H1 (cell line): ENCODE measurements around the gene TMEM135. TPM values are rescaled to one million over a fixed set of nuclear protein-coding genes. Genes with fewer than 3 reads are reported as not detected.

Source experiments
- CTCF ChIA-PET: fragments of 300-600 bp; sonication (Branson Sonifier 250); formaldehyde crosslinking; loops from one replicate; lab custom pipeline; 2021; ENCODE audit not compliant: partially characterized antibody; lab: Charles Lee
- POLR2A ChIA-PET: fragments of 300-600 bp; sonication (Branson Sonifier 250); formaldehyde crosslinking; loops from one replicate; lab custom pipeline; 2021; ENCODE audit warnings: inconsistent platforms; ENCODE audit not compliant: partially characterized antibody; lab: Charles Lee
- DNase-seq, 2 experiments: peaks; one replicate each; pipeline versions ENCODE4 v3.0.0 to v3.0.0-alpha.2; 2010 to 2022; ENCODE audit warnings: low spot score in 2 of 2, low read depth in 1 of 2, mixed read lengths in 1 of 2
- FAIRE-seq: peaks from 2 replicates; lab custom pipeline; 2011; peaks lifted over from hg19 to GRCh38; lab: Jason Lieb, UNC
- H2AFZ ChIP-seq: 2 replicates; pipeline ENCODE4 v1.8.1; 2012; ENCODE audit warnings: low read length, inconsistent platforms
- H2AK5ac ChIP-seq: 2 replicates; pipeline ENCODE4 v1.6.1; 2013; ENCODE audit warnings: low read depth, low read length
- H2BK120ac ChIP-seq: replicated peaks from 2 replicates; pipeline ENCODE3; 2013; ENCODE audit warnings: low read depth, low read length, inconsistent platforms
- H2BK12ac ChIP-seq: 2 replicates; pipeline ENCODE4 v1.6.1; 2013; ENCODE audit warnings: low read depth, low read length
- H2BK15ac ChIP-seq: 2 replicates; pipeline ENCODE4 v1.6.1; 2013; ENCODE audit warnings: low read length
- H2BK20ac ChIP-seq: 2 replicates; pipeline ENCODE4 v1.6.1; 2013; ENCODE audit warnings: low read length
- H2BK5ac ChIP-seq: 2 replicates; pipeline ENCODE4 v1.6.1; 2013; ENCODE audit warnings: low read depth, low read length
- H3K14ac ChIP-seq: 2 replicates; pipeline ENCODE4 v1.6.1; 2013; ENCODE audit warnings: inconsistent platforms; ENCODE audit not compliant: insufficient read length
- H3K18ac ChIP-seq: 2 replicates; pipeline ENCODE4 v1.6.1; 2013; ENCODE audit warnings: low read length; ENCODE audit errors: extremely low read depth
- H3K23ac ChIP-seq: 2 replicates; pipeline ENCODE4 v1.6.1; 2013; ENCODE audit warnings: inconsistent platforms; ENCODE audit not compliant: insufficient read length
- H3K23me2 ChIP-seq: 2 replicates; pipeline ENCODE4 v1.6.1; 2013; ENCODE audit warnings: low read depth, low read length
- H3K27ac ChIP-seq: 2 replicates; pipeline ENCODE4 v1.6.1; 2011; ENCODE audit warnings: low read depth, low read length, inconsistent platforms
- H3K27me3 ChIP-seq, 4 experiments: replicated peaks in 1 of 4; 1 replicate in 1 of 4; 2 replicates in 3 of 4; pipeline versions ENCODE4 v1.6.1 to v1.8.1; 2011 to 2013; ENCODE audit warnings: low read length in 3 of 4, mild to moderate bottlenecking in 3 of 4, inconsistent platforms in 2 of 4, mixed read lengths in 2 of 4, moderate library complexity in 1 of 4; ENCODE audit not compliant: control insufficient read depth in 3 of 4, insufficient read depth in 3 of 4; ENCODE audit errors: extremely low read depth in 1 of 4
- H3K36me3 ChIP-seq, 4 experiments: 2 replicates each; pipeline versions ENCODE4 v1.6.1 to v1.8.1; 2011 to 2013; ENCODE audit warnings: mild to moderate bottlenecking in 4 of 4, low read length in 3 of 4, moderate library complexity in 2 of 4, control low read depth in 1 of 4, inconsistent platforms in 1 of 4; ENCODE audit not compliant: insufficient read depth in 4 of 4, control insufficient read depth in 2 of 4
- H3K4ac ChIP-seq: replicated peaks from 2 replicates; pipeline ENCODE3; 2013; ENCODE audit warnings: low read length, low read depth, mixed read lengths, inconsistent platforms; ENCODE audit not compliant: insufficient read length
- H3K4me1 ChIP-seq, 4 experiments: replicated peaks in 1 of 4; 1 replicate in 1 of 4; 2 replicates in 3 of 4; pipeline versions ENCODE4 v1.6.1 to v1.8.1; 2011 to 2013; ENCODE audit warnings: low read length in 3 of 4, inconsistent platforms in 2 of 4, mixed read lengths in 1 of 4; ENCODE audit not compliant: insufficient read depth in 4 of 4, control insufficient read depth in 3 of 4
- H3K4me2 ChIP-seq, 2 experiments: 2 replicates each; pipeline versions ENCODE4 v1.6.1 to v1.8.1; 2011 to 2013; ENCODE audit warnings: low read depth in 2 of 2, low read length in 2 of 2, control low read depth in 1 of 2, inconsistent platforms in 1 of 2, mild to moderate bottlenecking in 1 of 2; ENCODE audit not compliant: insufficient read depth in 1 of 2
- H3K4me3 ChIP-seq, 4 experiments: fragments of 200-600, 300-600 bp in 1 of 4; sonication (generic), shearing (Covaris generic), sonication (Bioruptor Twin) in 1 of 4; 2 replicates each; pipeline versions ENCODE4 v1.5.1 to v1.8.1; 2011 to 2016; ENCODE audit warnings: low read length in 4 of 4, low read depth in 3 of 4, control low read depth in 2 of 4, inconsistent platforms in 2 of 4, mild to moderate bottlenecking in 2 of 4, mixed read lengths in 1 of 4, moderate library complexity in 1 of 4; ENCODE audit not compliant: insufficient read depth in 2 of 4; ENCODE audit errors: extremely low read depth in 1 of 4
- H3K56ac ChIP-seq: replicated peaks from 2 replicates; pipeline ENCODE3; 2013; ENCODE audit warnings: low read depth, mild to moderate bottlenecking, mixed read lengths, low read length, inconsistent platforms; ENCODE audit not compliant: insufficient read length
- H3K79me1 ChIP-seq: 2 replicates; pipeline ENCODE4 v1.6.1; 2013; ENCODE audit warnings: low read depth, low read length, control low read depth
- H3K79me2 ChIP-seq, 2 experiments: 2 replicates each; pipeline versions ENCODE4 v1.6.1 to v1.8.1; 2012 to 2013; ENCODE audit warnings: low read length in 2 of 2, mild to moderate bottlenecking in 2 of 2, inconsistent platforms in 1 of 2; ENCODE audit not compliant: insufficient read depth in 2 of 2, control insufficient read depth in 1 of 2
- H3K9ac ChIP-seq, 4 experiments: replicated peaks in 1 of 4; 1 replicate in 1 of 4; 2 replicates in 3 of 4; pipeline versions ENCODE4 v1.6.1 to v1.8.1; 2011 to 2013; ENCODE audit warnings: low read depth in 3 of 4, low read length in 3 of 4, control low read depth in 2 of 4, mild to moderate bottlenecking in 2 of 4, moderate library complexity in 2 of 4, inconsistent platforms in 1 of 4; ENCODE audit errors: extremely low read depth in 1 of 4
- H3K9me3 ChIP-seq, 2 experiments: 2 replicates each; pipeline versions ENCODE4 v1.6.1 to v1.8.1; 2012 to 2013; ENCODE audit warnings: mild to moderate bottlenecking in 2 of 2, moderate library complexity in 2 of 2, control low read depth in 1 of 2, inconsistent platforms in 1 of 2, low read depth in 1 of 2, low read length in 1 of 2, mixed read lengths in 1 of 2; ENCODE audit not compliant: insufficient read depth in 2 of 2
- H4K20me1 ChIP-seq, 2 experiments: replicated peaks in 1 of 2; 2 replicates each; pipeline versions ENCODE3 to v1.8.1; 2011 to 2013; ENCODE audit warnings: inconsistent platforms in 2 of 2, low read length in 2 of 2, mild to moderate bottlenecking in 1 of 2; ENCODE audit not compliant: insufficient read depth in 2 of 2, control insufficient read depth in 1 of 2
- H4K5ac ChIP-seq: 2 replicates; pipeline ENCODE4 v1.6.1; 2013; ENCODE audit warnings: low read length, low read depth, mixed read lengths, inconsistent platforms; ENCODE audit not compliant: insufficient read length
- H4K8ac ChIP-seq: 2 replicates; pipeline ENCODE4 v1.8.0; 2013; ENCODE audit warnings: mild to moderate bottlenecking, moderate library complexity, low read length, inconsistent platforms; ENCODE audit not compliant: insufficient read depth; ENCODE audit errors: extremely low read depth
- H4K91ac ChIP-seq: replicated peaks from 2 replicates; pipeline ENCODE3; 2013; ENCODE audit warnings: low read length, mixed read lengths, inconsistent platforms; ENCODE audit not compliant: insufficient read length
- EP300 ChIP-seq, 2 experiments: IDR thresholded peaks; 1 replicate in 1 of 2; 2 replicates in 1 of 2; pipeline ENCODE4 v1.6.1; 2011 to 2012; ENCODE audit warnings: low read depth in 2 of 2, low read length in 2 of 2, mild to moderate bottlenecking in 2 of 2, borderline replicate concordance in 1 of 2, inconsistent platforms in 1 of 2, moderate library complexity in 1 of 2
- WGBS, 2 experiments: shearing (Covaris generic) in 1 of 2; methylation state at CpG; one replicate each; pipeline versions ENCODE4 v1.1.6 to v1.1.7; 2013 to 2015; ENCODE audit warnings: low lambda C conversion rate in 2 of 2, mixed read lengths in 2 of 2, inconsistent platforms in 1 of 2, low coverage in 1 of 2, missing lambda C conversion rate in 1 of 2; ENCODE audit not compliant: insufficient replicate concordance in 2 of 2, insufficient coverage in 1 of 2, insufficient read length in 1 of 2; ENCODE audit errors: extremely low coverage in 1 of 2, missing lambda C conversion rate in 1 of 2; 5-methylcytosine and 5-hydroxymethylcytosine counted together
- polyA plus RNA-seq, 7 experiments: library from polyadenylated mRNA; depleted of rRNA in 3 of 7; stranded (reverse) in 5 of 7; unstranded in 2 of 7; fragments of >200 nt in 5 of 7; fragments of 200-250 nt in 2 of 7; gene quantifications; 1 replicate in 5 of 7; 2 replicates in 1 of 7; 4 replicates in 1 of 7; pipeline versions ENCODE4 v1.2.1 to v1.2.3, GENCODE V29; 2011 to 2013; ENCODE audit warnings: missing spikeins in 2 of 7, mixed read lengths in 2 of 7
- total RNA-seq: library from RNA; stranded (reverse); fragmentation: NEBNext Ultra II Directional; extraction: Animal tissue kit (Norgen Biotek cat#: 25700); gene quantifications from 2 replicates; pipeline ENCODE4 v1.2.1, GENCODE V29; 2021

Gene TMEM135
- total and polyA plus RNA-seq, 2 of the 8 experiments (the other 6 are each of a cell fraction or from before 2014, with no cell fraction given), result 9.3 to 31.3 TPM

- H4K20me1 ChIP-seq, result no peaks in the 10 kb centered on the region
- DNase-seq, result no peak
- FAIRE-seq, result no peak
- no peak overlapping the region for H2AFZ ChIP-seq
- WGBS, 2 experiments, result 82% methylated on average over 1 of the region's 1 CpG; no CpG with 5 or more reads in 1 of the 2 experiments
- no peak overlapping the region for H3K18ac ChIP-seq
- CTCF ChIA-PET, result no interaction called here
- H3K23ac ChIP-seq, result no peak overlapping the region
- no peak overlapping the region for H3K4ac ChIP-seq
- no peak overlapping the region for H2BK5ac ChIP-seq
- H3K23me2 ChIP-seq, result peaks cover 2% of the 10 kb centered on the region; the same call in 1 of the 2 replicates
- no peak overlapping the region for H2BK120ac ChIP-seq
- no peaks in the 10 kb centered on the region for H3K79me1 ChIP-seq
- no peak overlapping the region for H3K4me3 ChIP-seq
- H4K5ac ChIP-seq, result no peak overlapping the region
- no peak overlapping the region for H3K4me2 ChIP-seq
- H2BK12ac ChIP-seq, result no peak overlapping the region
- no peak overlapping the region for H3K9ac ChIP-seq
- no peak overlapping the region for H4K8ac ChIP-seq
- H3K79me2 ChIP-seq, result peaks cover 0 to 46% of the 10 kb centered on the region in 2 experiments; a peak in 3 of 4 replicates
- H3K14ac ChIP-seq, result no peak overlapping the region
- H3K27me3 ChIP-seq, result no peaks in the 10 kb centered on the region
- no peak overlapping the region for H2BK20ac ChIP-seq
- POLR2A ChIA-PET, result no interaction called here
- H3K9me3 ChIP-seq, result no peaks in the 10 kb centered on the region; a peak in 1 of 4 replicates
- H3K56ac ChIP-seq, result no peak overlapping the region
- no peak overlapping the region for H3K27ac ChIP-seq
- H3K36me3 ChIP-seq, result peaks cover 0 to 3% (median 0%) of the 10 kb centered on the region in 4 experiments; a peak in 2 of 8 replicates
- H2AK5ac ChIP-seq, result no peak overlapping the region
- no peak overlapping the region for H4K91ac ChIP-seq
- peaks cover 0 to 6% (median 0%) of the 10 kb centered on the region in 4 experiments; a peak in 3 of 7 replicates for H3K4me1 ChIP-seq
- no peak overlapping the region for H2BK15ac ChIP-seq
- no peak for TF ChIP-seq EP300 (IDR thresholded peaks at IDR 0.05; ENCODE audit: borderline replicate concordance in 1 of 2, low read depth in 2 of 2, low read length in 2 of 2)
Measured at GRCh38 chr11:87043894-87044293, 6.2 kb downstream of the TMEM135 start.
